HuH-7.5 (cell line): ENCODE results near the gene PTPN23.

Source experiments
- DNase-seq: peaks from one replicate; pipeline ENCODE4 v3.0.0; 2011; ENCODE audit warnings: low spot score

Gene PTPN23

GRCh38 chr3:47407237-47407636 lies 26.4 kb downstream of the PTPN23 start:
- DNase-seq, result no peak

- DNase-seq, result no peak
These were observed 27.3 kb downstream of the PTPN23 start for GRCh38 chr3:47407896-47408838.

GRCh38 chr3:47408839-47409229 lies 28.0 kb downstream of the PTPN23 start:
- no peak for DNase-seq

GRCh38 chr3:47409284-47409683 lies 28.5 kb downstream of the PTPN23 start:
- DNase-seq, result no peak

- DNase-seq, result no peak
These were observed 29.0 kb downstream of the PTPN23 start for GRCh38 chr3:47409688-47410416.

- no peak for DNase-seq
These were observed 29.5 kb downstream of the PTPN23 start for GRCh38 chr3:47410417-47410720.

GRCh38 chr3:47410801-47411646 lies 30.2 kb downstream of the PTPN23 start:
- no peak for DNase-seq

- DNase-seq, result no peak
These were observed 31.1 kb downstream of the PTPN23 start for GRCh38 chr3:47411696-47412452.

GRCh38 chr3:47412453-47412756 lies 31.6 kb downstream of the PTPN23 start:
- no peak for DNase-seq

GRCh38 chr3:47412842-47413520 lies 32.2 kb downstream of the PTPN23 start:
- DNase-seq, result no peak

GRCh38 chr3:47413751-47414150 lies 32.9 kb downstream of the PTPN23 start:
- no peak for DNase-seq

- no peak for DNase-seq
These were observed 33.3 kb downstream of the PTPN23 start for GRCh38 chr3:47414161-47414564.

- DNase-seq, result no peak
These were observed 34.1 kb downstream of the PTPN23 start for GRCh38 chr3:47414666-47415587.

- DNase-seq, result no peak
These were observed 35.2 kb downstream of the PTPN23 start for GRCh38 chr3:47416041-47416440.

GRCh38 chr3:47418167-47419082 lies 37.6 kb downstream of the PTPN23 start:
- peak; percentile 57 for DNase-seq

GRCh38 chr3:47419083-47420043 lies 38.5 kb downstream of the PTPN23 start:
- DNase-seq, result no peak

GRCh38 chr3:47420044-47420430 lies 39.2 kb downstream of the PTPN23 start:
- no peak for DNase-seq
